ENCODE results near the gene SYNDIG1.

Gene SYNDIG1

GRCh38 chr20:24488800-24489175, 19.4 kb downstream of the SYNDIG1 start:
- no peak for DNase-seq (ENCODE audit: low read depth in 1 of 2, low spot score in 1 of 2)

GRCh38 chr20:24489193-24489592, 19.8 kb downstream of the SYNDIG1 start:
- no peaks in the 10 kb centered on the region for H3K27me3 ChIP-seq (ENCODE audit: insufficient read depth, poor library complexity, severe bottlenecking)
- TF ChIP-seq SPI1 (IDR thresholded peaks at IDR 0.05; ENCODE audit: borderline replicate concordance, low read depth), result no peak
- no peak for DNase-seq (ENCODE audit: low read depth in 1 of 2, low spot score in 1 of 2)
- no peak overlapping the region for H3K27ac ChIP-seq (replicated peaks)
- no peak overlapping the region for H3K4me3 ChIP-seq (replicated peaks; ENCODE audit: insufficient read depth, low read length)

More at GRCh38 chr20:24488800-24489175, 19.4 kb downstream of the SYNDIG1 start:
- TF ChIP-seq SPI1 (IDR thresholded peaks at IDR 0.05; ENCODE audit: borderline replicate concordance, low read depth) (no peak), POLR2AphosphoS5 (IDR thresholded peaks at IDR 0.05; ENCODE audit: low read depth) (no peak), CTCF (IDR thresholded peaks at IDR 0.05; ENCODE audit: insufficient read depth, low read length) (no peak)
- Histone ChIP-seq H3K4me3 (replicated peaks; ENCODE audit: insufficient read depth, low read length) (no peak overlapping the region), H3K27ac (replicated peaks) (no peak overlapping the region), H3K27me3 (ENCODE audit: insufficient read depth, poor library complexity, severe bottlenecking) (no peaks in the 10 kb centered on the region)

- TF ChIP-seq GABPA (IDR thresholded peaks at IDR 0.05; ENCODE audit: low read depth) (no peak), REST (IDR thresholded peaks at IDR 0.05; ENCODE audit: insufficient replicate concordance, low read depth) (no peak), POLR2AphosphoS5 (IDR thresholded peaks at IDR 0.05; ENCODE audit: low read depth) (no peak), SPI1 (IDR thresholded peaks at IDR 0.05; ENCODE audit: borderline replicate concordance, low read depth) (no peak), CTCF (IDR thresholded peaks at IDR 0.05; ENCODE audit: insufficient read depth, low read length) (no peak)
- H3K27ac ChIP-seq (replicated peaks), result no peak overlapping the region
Observed at GRCh38 chr20:24489631-24490260, 20.3 kb downstream of the SYNDIG1 start.

GRCh38 chr20:24490598-24490997, 21.2 kb downstream of the SYNDIG1 start:
- Histone ChIP-seq H3K4me3 (replicated peaks; ENCODE audit: insufficient read depth, low read length) (no peak overlapping the region), H3K27me3 (ENCODE audit: insufficient read depth, poor library complexity, severe bottlenecking) (no peaks in the 10 kb centered on the region), H3K27ac (replicated peaks) (no peak overlapping the region)
- DNase-seq (ENCODE audit: low read depth in 1 of 2, low spot score in 1 of 2), result no peak
- TF ChIP-seq CTCF (IDR thresholded peaks at IDR 0.05; ENCODE audit: insufficient read depth, low read length) (no peak), GABPA (IDR thresholded peaks at IDR 0.05; ENCODE audit: low read depth) (no peak), SPI1 (IDR thresholded peaks at IDR 0.05; ENCODE audit: borderline replicate concordance, low read depth) (no peak), POLR2AphosphoS5 (IDR thresholded peaks at IDR 0.05; ENCODE audit: low read depth) (no peak), REST (IDR thresholded peaks at IDR 0.05; ENCODE audit: insufficient replicate concordance, low read depth) (no peak)

More at GRCh38 chr20:24489631-24490260, 20.3 kb downstream of the SYNDIG1 start:
- H3K4me3 ChIP-seq (replicated peaks; ENCODE audit: insufficient read depth, low read length), result no peak overlapping the region
- DNase-seq (ENCODE audit: low read depth in 1 of 2, low spot score in 1 of 2), result no peak
- H3K27me3 ChIP-seq (ENCODE audit: insufficient read depth, poor library complexity, severe bottlenecking), result no peaks in the 10 kb centered on the region
